ENCODE data around the gene OASL. TPM values are rescaled to one million over a fixed set of nuclear protein-coding genes. Genes with fewer than 3 reads are reported as not detected.
A peak's percentile ranks its signal among the peaks of the same experiment; 100 is the strongest.

The OASL gene
- total and polyA plus RNA-seq, 9 of the 15 experiments (the other 6 are each of a cell fraction or from before 2014, with no cell fraction given): 0.14 TPM; not detected in 8

DNA sequence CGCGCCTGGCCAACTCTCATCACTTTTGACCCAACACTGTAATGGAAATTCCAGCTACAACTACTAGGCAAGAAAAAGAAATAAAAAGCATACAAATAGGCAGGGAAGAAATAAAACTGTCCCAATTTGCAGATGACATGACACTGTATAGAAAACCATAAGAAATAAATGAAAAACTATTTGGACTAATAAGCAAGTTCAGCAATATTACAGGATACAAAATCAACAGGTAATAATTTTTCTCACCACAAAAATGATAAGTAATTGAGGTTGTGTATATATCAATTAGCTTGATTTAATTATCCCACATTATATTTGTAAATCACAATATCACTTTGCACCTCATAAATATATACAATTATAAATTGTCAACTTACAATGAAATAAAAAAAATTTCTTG lies 41.9 kb upstream of the OASL start:
- Histone ChIP-seq H3K79me2 (ENCODE audit: control insufficient read depth, insufficient read depth, low read length) (no peaks in the 10 kb centered on the region), H3K9me1 (ENCODE audit: control insufficient read depth, insufficient read depth, low read length) (no peaks in the 10 kb centered on the region), H3K4me1 (replicated peaks in 1 of 2; ENCODE audit: control insufficient read depth in 2 of 2, insufficient read depth in 2 of 2, low read length in 2 of 2) (peaks cover 5 to 7% of the 10 kb centered on the region in 2 experiments; a peak in 3 of 5 replicates), H3K27me3 (ENCODE audit: control insufficient read depth in 2 of 2, insufficient read depth in 2 of 2, low read length in 2 of 2) (no peaks in the 10 kb centered on the region), H2AFZ (ENCODE audit: low read depth, low read length) (no peak overlapping the region), H3K9ac (ENCODE audit: insufficient read depth in 1 of 2, low read depth in 2 of 2, low read length in 2 of 2) (no peak overlapping the region), H3K4me2 (ENCODE audit: insufficient read depth, low read length) (no peak overlapping the region), H3K36me3 (ENCODE audit: control insufficient read depth, insufficient read depth, low read length) (no peaks in the 10 kb centered on the region), H4K20me1 (replicated peaks; ENCODE audit: control insufficient read depth, insufficient read depth, low read length) (no peaks in the 10 kb centered on the region), H3K27ac (ENCODE audit: extremely low read depth, low read depth, low read length) (no peak overlapping the region), H3K4me3 (no peak overlapping the region), H3K9me3 (replicated peaks; ENCODE audit: control insufficient read depth, insufficient read depth, low read depth, low read length) (no peaks in the 10 kb centered on the region)
- CTCF ChIA-PET (ENCODE audit: low intra/inter-chr PET ratio): no interaction called here
- FAIRE-seq (no peak), ATAC-seq (no peak), DNase-seq (ENCODE audit: extremely low read depth in 1 of 4, low spot score in 3 of 4) (no peak)
- POLR2A ChIA-PET: interaction anchor here (0.6 kb wide), 1 partner anchor 506 kb away, joined by 3 read pairs; no protein-coding TSS in a partner anchor
- WGBS (ENCODE audit: insufficient coverage, low coverage, missing lambda C conversion rate): 21% methylated on average over 2 of the region's 2 CpGs
- TF ChIP-seq C11orf30 (IDR thresholded peaks at IDR 0.05; ENCODE audit: low read depth) (peak; percentile 62; the same call in 1 of the 2 replicates), ZNF696 (CRISPR knock-in tag; conservative IDR thresholded peaks at IDR 0.05) (no peak), ZNF316 (IDR thresholded peaks at IDR 0.05) (peak; percentile 79)
- in situ Hi-C loops (cut with MboI) (no loop called here), intact Hi-C loops (cut with micrococcal nuclease) (no loop called here)
- no TSS peak for BruUV-seq (replicated peaks)

DNA sequence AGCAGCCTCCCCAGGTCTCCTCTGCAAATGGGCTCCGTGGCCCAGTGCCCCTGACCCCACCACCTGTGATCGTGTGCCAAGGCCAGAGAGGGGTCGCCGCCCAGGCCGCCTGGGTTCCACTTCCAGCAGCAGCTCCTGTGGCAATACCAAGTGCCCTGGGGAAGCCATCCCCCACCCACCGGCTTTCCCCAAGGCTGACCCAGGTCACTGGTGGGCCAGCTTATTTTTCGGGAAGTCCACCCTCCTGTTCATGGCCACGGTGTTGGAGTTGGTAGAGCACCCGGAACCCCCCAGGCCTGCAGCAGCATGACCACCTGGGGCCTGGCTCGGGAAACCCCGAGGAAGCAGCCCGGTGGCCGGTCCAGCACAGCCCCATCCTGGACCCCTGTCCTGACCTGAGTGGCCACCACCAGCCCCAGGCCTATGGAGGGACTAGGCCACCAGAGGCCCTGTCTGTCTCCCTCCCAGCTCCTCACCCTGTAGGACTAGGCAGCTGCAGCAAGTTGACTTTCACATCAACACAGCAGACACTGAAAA lies 40.8 kb upstream of the OASL start:
- ChIA-PET POLR2A (interaction anchor here (0.6 to 1.1 kb wide), 2 partner anchors 15 to 148 kb away, joined by 3 to 5 read pairs; no protein-coding TSS in a partner anchor), CTCF (ENCODE audit: low intra/inter-chr PET ratio) (no interaction called here)
- DNase-seq (ENCODE audit: extremely low read depth in 1 of 4, low spot score in 3 of 4) (no peak), ATAC-seq (no peak), FAIRE-seq (no peak)
- H2AFZ ChIP-seq (ENCODE audit: low read depth, low read length): no peak overlapping the region
- in situ Hi-C loops (cut with MboI) (no loop called here), intact Hi-C loops (cut with micrococcal nuclease) (no loop called here)
- no peak overlapping the region for H3K27ac ChIP-seq (ENCODE audit: extremely low read depth, low read depth, low read length)
- no peaks in the 10 kb centered on the region for H3K9me3 ChIP-seq (replicated peaks; ENCODE audit: control insufficient read depth, insufficient read depth, low read depth, low read length)
- no peaks in the 10 kb centered on the region for H3K36me3 ChIP-seq (ENCODE audit: control insufficient read depth, insufficient read depth, low read length)
- no peaks in the 10 kb centered on the region for H3K9me1 ChIP-seq (ENCODE audit: control insufficient read depth, insufficient read depth, low read length)
- no peaks in the 10 kb centered on the region for H3K27me3 ChIP-seq (ENCODE audit: control insufficient read depth in 2 of 2, insufficient read depth in 2 of 2, low read length in 2 of 2)
- H3K4me2 ChIP-seq (ENCODE audit: insufficient read depth, low read length): no peak overlapping the region
- H3K79me2 ChIP-seq (ENCODE audit: control insufficient read depth, insufficient read depth, low read length): no peaks in the 10 kb centered on the region
- H3K9ac ChIP-seq (ENCODE audit: insufficient read depth in 1 of 2, low read depth in 2 of 2, low read length in 2 of 2): peak overlapping the region in 1 of 2 experiments; percentile 17; a peak in 1 of 4 replicates
- BruUV-seq (replicated peaks): no TSS peak
- no peak overlapping the region for H3K4me3 ChIP-seq
- 33% methylated on average over 13 of the region's 13 CpGs for WGBS (ENCODE audit: insufficient coverage, low coverage, missing lambda C conversion rate)
- no peak for TF ChIP-seq ZBTB1 (CRISPR knock-in tag; IDR thresholded peaks at IDR 0.05; ENCODE audit: borderline replicate concordance, low read depth)
- TF ChIP-seq RBBP5 (IDR thresholded peaks at IDR 0.05; ENCODE audit: borderline replicate concordance, insufficient read depth, low read length, poor library complexity, severe bottlenecking): no peak
- no peaks in the 10 kb centered on the region for H4K20me1 ChIP-seq (replicated peaks; ENCODE audit: control insufficient read depth, insufficient read depth, low read length)
- H3K4me1 ChIP-seq (replicated peaks in 1 of 2; ENCODE audit: control insufficient read depth in 2 of 2, insufficient read depth in 2 of 2, low read length in 2 of 2): peaks cover 5% of the 10 kb centered on the region in 2 experiments; a peak in 3 of 5 replicates
